ENCODE measurements around the gene TRAPPC12.

Gene TRAPPC12

DNA sequence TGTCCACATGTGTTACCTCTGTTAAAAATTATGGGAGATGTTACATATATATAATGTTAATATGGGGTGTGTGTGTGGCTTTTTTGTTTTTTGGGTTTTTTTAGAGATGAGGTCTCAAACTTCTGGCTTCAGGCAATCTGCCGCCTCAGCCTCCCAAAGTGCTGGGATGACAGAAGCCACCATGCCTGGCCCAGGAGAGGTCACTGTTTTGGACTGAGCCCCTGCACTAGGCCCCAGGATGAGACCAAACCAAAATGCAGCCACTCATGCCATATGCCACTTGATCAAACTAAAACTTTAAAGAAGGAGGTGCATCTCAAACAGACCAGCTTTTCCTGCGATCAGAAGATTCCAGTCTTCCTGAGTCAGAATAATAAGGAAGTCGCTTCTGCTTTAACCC is 137.3 kb downstream of the TRAPPC12 start:
- 100% methylated on average over 3 of the region's 3 CpGs for WGBS (ENCODE audit: insufficient coverage)
- no peak for DNase-seq
- H3K9me3 ChIP-seq (ENCODE audit: control extremely low read depth in 1 of 5, control insufficient read depth in 4 of 5, insufficient read depth in 2 of 5, low read depth in 1 of 5, low read length in 4 of 5) = peaks cover 5 to 21% (median 9%) of the 10 kb centered on the region in 5 experiments
- ChIA-PET CTCF (interaction anchor here (1.2 kb wide), 1 partner anchor 38 kb away, joined by 3 read pairs; no protein-coding TSS in a partner anchor), POLR2A (no interaction called here)
- H3K4me3 ChIP-seq (ENCODE audit: control insufficient read depth in 1 of 7, extremely low read depth in 1 of 7, insufficient read depth in 4 of 7, low read depth in 2 of 7, low read length in 6 of 7) = no peak overlapping the region
- H3K4me1 ChIP-seq (ENCODE audit: control extremely low read depth in 1 of 4, control insufficient read depth in 4 of 4, insufficient read depth in 4 of 4, low read length in 3 of 4) = peaks cover 14 to 25% (median 21%) of the 10 kb centered on the region in 4 experiments
- peaks cover 7 to 24% (median 20%) of the 10 kb centered on the region in 4 experiments for H3K36me3 ChIP-seq (ENCODE audit: control insufficient read depth in 4 of 4, insufficient read depth in 4 of 4, low read length in 3 of 4)
- no peak overlapping the region for H3K27ac ChIP-seq (ENCODE audit: insufficient read depth in 1 of 2, low read depth in 1 of 2, low read length in 2 of 2, poor library complexity in 1 of 2, severe bottlenecking in 2 of 2)
- no peaks in the 10 kb centered on the region for H3K27me3 ChIP-seq (replicated peaks in 2 of 5; ENCODE audit: control insufficient read depth in 4 of 5, insufficient read depth in 5 of 5, low read length in 4 of 5)

DNA sequence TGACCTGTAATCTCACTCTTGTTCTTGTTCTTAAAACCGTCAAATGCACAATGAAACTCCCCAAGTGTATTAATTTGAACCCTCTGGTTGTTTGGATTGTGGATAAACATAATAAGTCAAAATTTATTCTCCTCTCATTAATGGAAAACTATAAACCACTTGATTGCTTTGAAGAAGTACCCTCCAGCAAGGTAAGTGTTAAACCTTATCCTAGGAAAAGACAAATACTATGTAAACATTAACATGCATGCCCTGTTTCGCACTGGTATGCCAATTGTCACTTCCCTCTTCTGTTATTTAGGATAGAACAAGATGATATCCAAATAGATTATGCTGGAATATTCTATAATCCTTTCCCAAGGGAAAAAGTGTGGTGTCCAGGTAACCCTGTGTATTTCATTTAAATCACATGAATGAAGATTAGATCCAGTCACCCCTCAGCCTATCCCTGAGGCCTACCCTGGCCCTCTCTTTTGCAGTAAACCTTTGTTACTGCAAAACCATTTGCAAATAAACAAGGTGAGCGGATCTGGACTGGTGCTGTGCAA is 138.5 kb downstream of the TRAPPC12 start:
- peaks cover 14 to 25% (median 21%) of the 10 kb centered on the region in 4 experiments for H3K4me1 ChIP-seq (ENCODE audit: control extremely low read depth in 1 of 4, control insufficient read depth in 4 of 4, insufficient read depth in 4 of 4, low read length in 3 of 4)
- ChIA-PET POLR2A (interaction anchor here (0.9 kb wide), 1 partner anchor 21 kb away, joined by 4 read pairs; no protein-coding TSS in a partner anchor), CTCF (no interaction called here)
- H3K9me3 ChIP-seq (ENCODE audit: control extremely low read depth in 1 of 5, control insufficient read depth in 4 of 5, insufficient read depth in 2 of 5, low read depth in 1 of 5, low read length in 4 of 5) = peaks cover 0 to 11% (median 7%) of the 10 kb centered on the region in 5 experiments
- peaks cover 4 to 12% (median 10%) of the 10 kb centered on the region in 4 experiments for H3K36me3 ChIP-seq (ENCODE audit: control insufficient read depth in 4 of 4, insufficient read depth in 4 of 4, low read length in 3 of 4)
- DNase-seq = no peak
- H3K4me3 ChIP-seq (ENCODE audit: control insufficient read depth in 1 of 7, extremely low read depth in 1 of 7, insufficient read depth in 4 of 7, low read depth in 2 of 7, low read length in 6 of 7) = peak overlapping the region; percentile 52 to 88 (median 81)
- H3K27ac ChIP-seq (ENCODE audit: insufficient read depth in 1 of 2, low read depth in 1 of 2, low read length in 2 of 2, poor library complexity in 1 of 2, severe bottlenecking in 2 of 2) = peak overlapping the region; percentile 36 to 82
- WGBS (ENCODE audit: insufficient coverage) = 0% methylated on average over 1 of the region's 3 CpGs
- no peaks in the 10 kb centered on the region for H3K27me3 ChIP-seq (replicated peaks in 2 of 5; ENCODE audit: control insufficient read depth in 4 of 5, insufficient read depth in 5 of 5, low read length in 4 of 5)

DNA sequence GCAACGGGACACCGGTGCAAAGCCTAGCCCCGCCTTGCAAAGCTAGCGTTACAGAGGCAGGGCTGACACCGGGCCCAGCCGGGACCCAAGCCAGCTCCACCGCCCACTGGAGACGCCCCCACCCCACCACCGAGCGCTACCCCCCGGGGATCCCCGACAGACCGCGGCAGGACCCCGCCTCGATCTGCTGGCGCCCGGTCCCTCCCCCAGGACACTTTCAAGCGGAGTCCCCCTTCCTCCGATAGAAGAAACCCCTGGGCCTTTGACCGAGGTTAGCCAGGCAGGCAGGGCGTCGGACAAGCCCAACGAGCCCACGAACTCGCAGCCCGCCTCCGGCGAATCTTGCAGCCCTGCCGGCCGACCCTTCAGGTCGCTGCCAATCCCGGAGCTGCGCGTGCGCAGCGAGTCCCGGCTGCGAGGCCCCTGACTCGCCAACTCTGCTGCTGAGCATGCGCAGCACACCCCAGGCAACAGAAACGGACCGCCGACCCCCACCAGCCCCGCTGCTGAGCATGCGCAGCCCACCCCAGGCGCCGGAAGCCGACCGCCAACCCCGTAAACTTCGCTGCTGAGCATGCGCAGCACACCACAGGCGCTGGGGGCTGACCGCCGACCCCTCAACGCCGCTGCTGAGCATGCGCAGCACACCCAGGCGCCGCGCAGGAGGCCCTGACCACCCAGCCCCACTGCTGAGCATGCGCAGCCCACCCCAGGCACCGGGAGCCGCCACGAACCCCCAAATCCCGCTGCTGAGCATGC is 139.2 kb downstream of the TRAPPC12 start:
- POLR2A ChIA-PET = interaction anchor here (0.6 to 0.9 kb wide), 2 partner anchors 21 to 134 kb away, joined by 3 to 4 read pairs; no protein-coding TSS in a partner anchor

DNA sequence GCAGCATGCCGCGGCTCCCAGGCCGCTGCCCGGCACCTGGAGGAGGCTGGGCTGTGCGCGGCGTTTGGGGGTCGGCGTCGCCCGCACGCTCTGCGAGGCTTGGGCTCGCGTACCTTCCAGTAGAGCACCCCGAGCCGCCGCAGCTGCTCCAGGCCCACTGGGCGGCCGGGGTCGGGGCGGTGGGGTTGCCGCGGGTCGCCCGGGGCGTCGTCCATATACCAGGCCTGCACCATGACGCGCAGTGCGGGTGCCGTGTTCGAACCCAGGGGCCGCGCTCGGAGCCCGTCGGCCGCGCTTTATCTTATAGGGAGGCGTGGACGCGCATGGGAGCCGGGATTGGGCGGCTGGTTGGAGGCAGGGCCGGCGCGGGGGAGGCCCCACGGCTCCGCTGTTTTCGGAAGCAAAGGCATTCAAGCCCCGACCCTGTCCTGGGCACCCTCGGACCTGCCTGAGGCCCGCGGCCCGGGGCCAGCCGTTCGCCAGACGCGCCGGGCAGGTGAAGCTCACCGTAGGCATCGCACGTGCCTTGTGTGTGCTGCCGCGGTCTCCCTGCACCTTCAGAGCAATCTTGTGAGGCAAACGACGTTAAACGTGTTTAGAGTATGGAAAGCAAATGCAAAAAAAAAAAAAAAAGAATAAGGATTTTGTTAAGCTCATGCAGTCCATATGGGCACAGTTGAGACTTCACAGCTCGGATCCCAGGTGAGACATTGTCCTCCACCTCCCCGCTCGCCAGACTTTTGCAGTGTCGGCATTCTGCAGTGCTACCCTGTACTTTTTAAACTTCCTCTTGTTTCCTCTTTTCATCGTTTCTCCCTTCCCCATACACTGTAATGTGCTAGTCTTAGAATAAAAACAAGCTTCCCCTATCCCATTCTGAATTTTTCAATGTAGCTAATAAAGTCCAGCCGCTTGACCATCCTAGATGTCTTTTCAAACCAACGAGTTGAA is 140.0 kb downstream of the TRAPPC12 start, which contains the start of gene ADI1:
Gene ADI1, minus strand, starts transcription at position 277 of the 951 bp plus-strand sequence. Its CDS starts 44 bp downstream, at position 233.
- ChIA-PET POLR2A (interaction anchor here (0.6 kb wide), 1 partner anchor 135 kb away, joined by 3 read pairs; no protein-coding TSS in a partner anchor), CTCF (interaction anchor here (1.2 to 1.8 kb wide), 2 partner anchors 34 to 35 kb away, joined by 3 read pairs; no protein-coding TSS in a partner anchor)
- Histone ChIP-seq H3K4me1 (ENCODE audit: control extremely low read depth in 1 of 4, control insufficient read depth in 4 of 4, insufficient read depth in 4 of 4, low read length in 3 of 4) (peaks cover 14 to 34% (median 26%) of the 10 kb centered on the region in 4 experiments), H3K36me3 (ENCODE audit: control insufficient read depth in 4 of 4, insufficient read depth in 4 of 4, low read length in 3 of 4) (peaks cover 0 to 3% (median under 1%) of the 10 kb centered on the region in 4 experiments), H3K27me3 (replicated peaks in 2 of 5; ENCODE audit: control insufficient read depth in 4 of 5, insufficient read depth in 5 of 5, low read length in 4 of 5) (no peaks in the 10 kb centered on the region), H3K4me3 (ENCODE audit: control insufficient read depth in 1 of 7, extremely low read depth in 1 of 7, insufficient read depth in 4 of 7, low read depth in 2 of 7, low read length in 6 of 7) (peak within 1 kb of the TSS; percentile 52 to 88 (median 81)), H3K27ac (ENCODE audit: insufficient read depth in 1 of 2, low read depth in 1 of 2, low read length in 2 of 2, poor library complexity in 1 of 2, severe bottlenecking in 2 of 2) (peak within 1 kb of the TSS; percentile 36 to 82), H3K9me3 (ENCODE audit: control extremely low read depth in 1 of 5, control insufficient read depth in 4 of 5, insufficient read depth in 2 of 5, low read depth in 1 of 5, low read length in 4 of 5) (peaks cover 0 to 6% (median under 1%) of the 10 kb centered on the region in 5 experiments)
- DNase-seq = peak in 2 of 3 donors; percentile 54 to 78
- 2% methylated on average over 63 of the region's 76 CpGs for WGBS (ENCODE audit: insufficient coverage)

More for the DNA sequence above, 139.2 kb downstream of the TRAPPC12 start:
- peak; percentile 97 to 99 (median 98) for DNase-seq
- no peaks in the 10 kb centered on the region for H3K27me3 ChIP-seq (replicated peaks in 2 of 5; ENCODE audit: control insufficient read depth in 4 of 5, insufficient read depth in 5 of 5, low read length in 4 of 5)
- CTCF ChIA-PET = no interaction called here
- H3K9me3 ChIP-seq (ENCODE audit: control extremely low read depth in 1 of 5, control insufficient read depth in 4 of 5, insufficient read depth in 2 of 5, low read depth in 1 of 5, low read length in 4 of 5) = peaks cover 0 to 9% (median 6%) of the 10 kb centered on the region in 5 experiments
- H3K4me3 ChIP-seq (ENCODE audit: control insufficient read depth in 1 of 7, extremely low read depth in 1 of 7, insufficient read depth in 4 of 7, low read depth in 2 of 7, low read length in 6 of 7) = peak overlapping the region; percentile 52 to 88 (median 81)
- H3K27ac ChIP-seq (ENCODE audit: insufficient read depth in 1 of 2, low read depth in 1 of 2, low read length in 2 of 2, poor library complexity in 1 of 2, severe bottlenecking in 2 of 2) = peak overlapping the region; percentile 36 to 82
- H3K4me1 ChIP-seq (ENCODE audit: control extremely low read depth in 1 of 4, control insufficient read depth in 4 of 4, insufficient read depth in 4 of 4, low read length in 3 of 4) = peaks cover 14 to 29% (median 23%) of the 10 kb centered on the region in 4 experiments
- H3K36me3 ChIP-seq (ENCODE audit: control insufficient read depth in 4 of 4, insufficient read depth in 4 of 4, low read length in 3 of 4) = peaks cover 3 to 8% (median 5%) of the 10 kb centered on the region in 4 experiments
- under 1% methylated on average over 54 of the region's 67 CpGs for WGBS (ENCODE audit: insufficient coverage)

DNA sequence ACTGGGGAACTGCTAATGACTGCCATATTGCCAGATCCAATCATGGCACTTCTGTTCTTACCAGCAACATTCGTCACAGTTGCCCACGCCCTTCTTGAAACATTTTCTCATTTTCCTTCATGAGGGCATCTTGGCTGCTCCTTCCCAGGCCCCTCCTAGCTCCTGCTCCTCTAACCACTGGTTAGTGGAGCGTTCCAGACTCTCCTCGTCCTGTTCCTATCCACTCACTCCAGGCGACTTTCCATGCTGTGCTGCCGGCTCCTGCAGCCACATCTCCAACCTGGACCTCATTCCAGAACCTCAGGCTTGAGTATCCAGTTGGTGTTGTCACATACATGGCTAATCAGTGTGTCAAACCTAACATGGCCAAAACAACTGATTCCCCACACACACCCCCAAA is 141.1 kb downstream of the TRAPPC12 start:
- peaks cover 14 to 34% (median 26%) of the 10 kb centered on the region in 4 experiments for H3K4me1 ChIP-seq (ENCODE audit: control extremely low read depth in 1 of 4, control insufficient read depth in 4 of 4, insufficient read depth in 4 of 4, low read length in 3 of 4)
- CTCF ChIA-PET = interaction anchor here (1.2 to 1.8 kb wide), 2 partner anchors 33 to 34 kb away, joined by 3 read pairs; no protein-coding TSS in a partner anchor
- no peak overlapping the region for H3K27ac ChIP-seq (ENCODE audit: insufficient read depth in 1 of 2, low read depth in 1 of 2, low read length in 2 of 2, poor library complexity in 1 of 2, severe bottlenecking in 2 of 2)
- DNase-seq = no peak
- H3K27me3 ChIP-seq (replicated peaks in 2 of 5; ENCODE audit: control insufficient read depth in 4 of 5, insufficient read depth in 5 of 5, low read length in 4 of 5) = no peaks in the 10 kb centered on the region
- WGBS (ENCODE audit: insufficient coverage) = 98% methylated on average over 6 of the region's 6 CpGs
- H3K9me3 ChIP-seq (ENCODE audit: control extremely low read depth in 1 of 5, control insufficient read depth in 4 of 5, insufficient read depth in 2 of 5, low read depth in 1 of 5, low read length in 4 of 5) = peaks cover 0 to 4% (median 0%) of the 10 kb centered on the region in 5 experiments
- H3K36me3 ChIP-seq (ENCODE audit: control insufficient read depth in 4 of 4, insufficient read depth in 4 of 4, low read length in 3 of 4) = peaks cover 0 to 3% (median 0%) of the 10 kb centered on the region in 4 experiments
- H3K4me3 ChIP-seq (ENCODE audit: control insufficient read depth in 1 of 7, extremely low read depth in 1 of 7, insufficient read depth in 4 of 7, low read depth in 2 of 7, low read length in 6 of 7) = peak overlapping the region in 2 of 7 experiments; percentile 88
- POLR2A ChIA-PET = no interaction called here

DNA sequence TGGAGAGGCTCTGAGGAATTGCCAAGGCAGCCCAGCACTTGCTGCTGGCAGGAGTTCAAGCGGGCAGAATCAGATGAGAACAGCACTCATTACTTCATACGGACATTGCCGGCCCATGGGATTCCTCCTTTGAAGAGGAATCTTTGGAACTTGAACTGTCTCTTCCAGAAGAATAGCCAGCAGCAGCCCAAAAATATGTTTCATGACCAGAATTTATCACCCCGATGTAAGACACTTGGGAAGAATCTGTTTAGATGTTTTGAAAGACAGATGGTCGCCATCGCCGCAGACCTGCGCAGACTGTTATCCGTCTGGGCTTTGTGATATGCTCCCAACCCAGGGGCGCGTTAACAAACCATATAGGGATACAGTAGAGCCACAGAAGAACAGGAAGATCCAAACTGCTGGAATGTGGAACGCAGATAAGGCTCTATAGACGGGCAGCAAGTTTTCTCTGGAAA is 143.5 kb downstream of the TRAPPC12 start:
- POLR2A ChIA-PET = no interaction called here
- H3K4me3 ChIP-seq (ENCODE audit: control insufficient read depth in 1 of 7, extremely low read depth in 1 of 7, insufficient read depth in 4 of 7, low read depth in 2 of 7, low read length in 6 of 7) = no peak overlapping the region

More for the DNA sequence above, 143.5 kb downstream of the TRAPPC12 start:
- Histone ChIP-seq H3K27me3 (replicated peaks in 2 of 5; ENCODE audit: control insufficient read depth in 4 of 5, insufficient read depth in 5 of 5, low read length in 4 of 5) (no peaks in the 10 kb centered on the region), H3K27ac (ENCODE audit: insufficient read depth in 1 of 2, low read depth in 1 of 2, low read length in 2 of 2, poor library complexity in 1 of 2, severe bottlenecking in 2 of 2) (peak overlapping the region in 1 of 2 experiments; percentile 18), H3K4me1 (ENCODE audit: control extremely low read depth in 1 of 4, control insufficient read depth in 4 of 4, insufficient read depth in 4 of 4, low read length in 3 of 4) (peaks cover 10 to 34% (median 21%) of the 10 kb centered on the region in 4 experiments), H3K36me3 (ENCODE audit: control insufficient read depth in 4 of 4, insufficient read depth in 4 of 4, low read length in 3 of 4) (no peaks in the 10 kb centered on the region), H3K9me3 (ENCODE audit: control extremely low read depth in 1 of 5, control insufficient read depth in 4 of 5, insufficient read depth in 2 of 5, low read depth in 1 of 5, low read length in 4 of 5) (no peaks in the 10 kb centered on the region)
- CTCF ChIA-PET = interaction anchor here (1.0 kb wide), 1 partner anchor 58 kb away, joined by 3 read pairs; no protein-coding TSS in a partner anchor
- 91% methylated on average over 12 of the region's 13 CpGs for WGBS (ENCODE audit: insufficient coverage)
- DNase-seq = no peak
